Central memory CD8-positive, alpha-beta T cell (primary cell): ENCODE results near the gene HPCAL1.

Experiments
- ATAC-seq: fragments of 150-1000 bp; cut with Tn5 transposase; replicated peaks from 2 replicates; pipeline ENCODE4 v1.10.0; 2022; ENCODE audit warnings: mild to moderate bottlenecking, moderate FRiP score, moderate number of reproducible peaks; ENCODE audit not compliant: poor library complexity, severe bottlenecking; ENCODE audit errors: extremely low read depth
- DNase-seq, 2 donors: peaks; one replicate each; pipeline ENCODE4 v3.0.0; 2021; ENCODE audit warnings: low spot score in 2 of 2
- H3K27ac Mint-ChIP-seq: one replicate; pipeline ENCODE4 v1.8.0; 2022; ENCODE audit warnings: low read depth, mild to moderate bottlenecking, moderate library complexity, mixed read lengths
- H3K27me3 Mint-ChIP-seq: one replicate; pipeline ENCODE4 v1.8.0; 2022; ENCODE audit warnings: mixed read lengths
- H3K36me3 Mint-ChIP-seq: one replicate; pipeline ENCODE4 v1.8.0; 2022; ENCODE audit warnings: mild to moderate bottlenecking, moderate library complexity, mixed read lengths; ENCODE audit not compliant: insufficient read depth
- H3K4me1 Mint-ChIP-seq: one replicate; pipeline ENCODE4 v1.8.0; 2022; ENCODE audit warnings: mixed read lengths
- H3K4me3 Mint-ChIP-seq: one replicate; pipeline ENCODE4 v1.8.0; 2022; ENCODE audit warnings: mild to moderate bottlenecking, moderate library complexity, mixed read lengths
- H3K9me3 Mint-ChIP-seq: one replicate; pipeline ENCODE4 v1.8.0; 2022; ENCODE audit warnings: mixed read lengths

HPCAL1 gene

DNA sequence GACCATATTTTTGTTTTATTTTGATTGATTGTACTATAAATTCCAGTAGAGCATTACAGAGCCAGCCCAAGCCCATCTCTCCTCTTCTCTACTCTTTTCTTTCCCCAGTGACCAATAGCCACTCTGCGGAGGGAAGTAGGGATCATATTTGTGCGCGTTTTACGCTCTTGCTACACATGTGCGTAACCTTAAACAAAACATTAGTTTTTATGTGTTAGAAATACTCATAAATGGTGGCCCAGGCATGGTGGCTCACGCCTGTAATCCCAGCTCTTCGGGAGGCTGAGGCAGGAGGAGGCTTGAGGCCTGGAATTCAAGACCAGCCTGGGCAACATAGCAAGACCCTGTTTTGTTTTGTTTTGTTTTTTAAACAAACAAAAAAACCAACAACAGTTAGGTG is 31.3 kb downstream of the HPCAL1 start:
- H3K36me3 Mint-ChIP-seq: peaks cover 13% of the 10 kb centered on the region
- ATAC-seq (no peak), DNase-seq (no peak)
- H3K9me3 Mint-ChIP-seq: no peaks in the 10 kb centered on the region
- peaks cover 63% of the 10 kb centered on the region for H3K4me1 Mint-ChIP-seq
- no peak overlapping the region for H3K4me3 Mint-ChIP-seq
- H3K27ac Mint-ChIP-seq: no peak overlapping the region
- H3K27me3 Mint-ChIP-seq: no peaks in the 10 kb centered on the region

DNA sequence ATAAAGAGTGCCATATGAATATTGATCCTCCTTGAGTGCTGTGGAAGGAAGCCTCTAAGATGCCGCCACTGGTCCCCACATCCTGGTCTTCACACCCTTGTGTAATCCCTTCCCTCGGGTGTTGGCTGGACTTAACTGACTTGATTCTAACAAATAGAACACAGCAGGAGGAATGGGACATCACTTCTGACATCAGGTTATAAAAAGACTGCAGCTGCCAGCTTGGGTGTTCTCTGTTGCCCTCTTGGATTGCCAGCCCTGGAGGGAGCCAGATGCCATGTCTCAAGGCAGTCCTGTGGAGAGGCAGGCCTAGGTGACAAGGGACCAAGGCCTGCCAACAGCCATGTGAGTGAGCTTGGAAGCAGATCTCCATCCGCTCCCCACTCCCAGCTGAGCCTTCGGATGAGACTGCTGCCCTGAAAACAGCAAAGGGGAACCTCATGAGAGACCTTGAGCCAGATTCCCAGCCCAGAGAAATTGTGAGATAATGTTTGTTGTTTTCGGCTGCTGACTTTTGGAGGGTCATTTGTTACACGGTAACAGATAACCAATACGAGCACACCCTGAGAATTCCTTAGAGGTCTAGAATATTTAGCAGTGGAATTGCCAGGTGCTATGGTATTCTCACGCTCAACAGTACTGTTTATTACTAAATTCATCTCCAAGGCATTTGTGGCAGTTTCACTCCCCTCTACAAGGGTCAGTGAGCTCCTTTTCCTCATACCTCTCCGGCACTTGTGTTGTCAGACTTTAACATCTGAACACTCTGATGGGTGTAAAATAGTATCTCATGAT is 32.5 kb downstream of the HPCAL1 start:
- H3K27ac Mint-ChIP-seq: no peak overlapping the region
- DNase-seq (no peak), ATAC-seq (no peak)
- no peaks in the 10 kb centered on the region for H3K27me3 Mint-ChIP-seq
- peaks cover 7% of the 10 kb centered on the region for H3K36me3 Mint-ChIP-seq
- H3K4me3 Mint-ChIP-seq: no peak overlapping the region
- peaks cover 58% of the 10 kb centered on the region for H3K4me1 Mint-ChIP-seq
- H3K9me3 Mint-ChIP-seq: no peaks in the 10 kb centered on the region

DNA sequence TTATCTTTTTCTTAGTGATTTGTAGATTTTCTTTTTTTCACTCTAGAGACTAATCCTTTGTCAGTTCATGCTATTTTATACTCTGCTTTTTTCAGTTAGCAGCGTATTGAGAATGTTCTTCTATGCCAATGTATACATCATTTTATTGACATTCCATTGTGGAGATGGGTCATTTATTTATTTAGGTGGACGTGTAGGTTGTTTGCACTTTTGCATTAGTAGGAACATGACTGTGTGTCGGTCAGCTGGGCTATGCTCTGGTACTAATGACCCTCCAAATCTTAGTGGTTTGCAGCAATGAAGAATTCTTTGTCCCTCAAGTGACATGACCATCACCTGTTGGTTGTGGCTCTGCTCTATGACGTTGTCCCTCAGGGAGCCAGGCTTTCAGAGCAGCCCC is 33.6 kb downstream of the HPCAL1 start:
- Mint-ChIP-seq H3K4me1 (peaks cover 58% of the 10 kb centered on the region), H3K27me3 (no peaks in the 10 kb centered on the region), H3K9me3 (no peaks in the 10 kb centered on the region), H3K27ac (no peak overlapping the region), H3K36me3 (peaks cover 6% of the 10 kb centered on the region), H3K4me3 (no peak overlapping the region)
- ATAC-seq (no peak), DNase-seq (no peak)

DNA sequence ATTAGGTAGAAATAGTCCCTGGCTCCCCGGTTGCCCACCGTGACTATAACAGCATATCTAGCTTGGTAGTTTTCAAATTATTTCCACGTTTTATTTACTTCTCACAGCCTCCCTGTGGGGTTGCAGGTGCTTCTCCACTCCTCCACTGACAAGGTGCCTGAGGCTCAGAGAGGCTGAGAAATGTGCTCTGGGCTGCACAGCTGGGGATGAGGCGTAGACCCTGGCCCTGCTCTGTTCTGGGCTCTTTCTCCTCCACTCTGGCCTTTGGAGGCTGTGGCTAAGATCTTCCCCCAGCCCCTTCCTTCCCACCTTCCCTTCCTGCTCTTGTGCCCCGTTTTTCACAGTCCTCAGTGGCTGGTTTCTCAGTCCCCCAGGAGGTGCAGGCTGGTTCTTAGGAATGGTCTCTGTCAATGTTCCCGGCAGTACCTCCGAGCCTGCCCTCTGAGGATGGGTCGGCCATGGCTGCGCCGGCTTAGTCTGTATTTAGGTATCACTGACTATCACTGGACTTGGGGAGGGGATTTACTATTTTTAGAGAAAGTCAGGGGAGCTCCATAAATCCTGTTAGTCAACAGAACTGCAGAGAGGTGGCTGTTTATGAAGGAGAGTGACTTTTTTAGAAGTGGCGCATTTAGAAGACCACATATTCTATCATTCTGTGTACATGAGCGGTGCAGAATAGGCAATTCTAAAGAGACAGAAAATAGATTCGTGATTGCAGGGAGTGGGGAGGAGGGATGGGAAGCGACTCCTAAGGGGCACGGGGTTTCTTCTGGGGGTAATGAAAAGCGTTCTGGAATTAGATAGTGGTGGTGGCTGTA is 35.0 kb downstream of the HPCAL1 start:
- ATAC-seq: no peak

DNA sequence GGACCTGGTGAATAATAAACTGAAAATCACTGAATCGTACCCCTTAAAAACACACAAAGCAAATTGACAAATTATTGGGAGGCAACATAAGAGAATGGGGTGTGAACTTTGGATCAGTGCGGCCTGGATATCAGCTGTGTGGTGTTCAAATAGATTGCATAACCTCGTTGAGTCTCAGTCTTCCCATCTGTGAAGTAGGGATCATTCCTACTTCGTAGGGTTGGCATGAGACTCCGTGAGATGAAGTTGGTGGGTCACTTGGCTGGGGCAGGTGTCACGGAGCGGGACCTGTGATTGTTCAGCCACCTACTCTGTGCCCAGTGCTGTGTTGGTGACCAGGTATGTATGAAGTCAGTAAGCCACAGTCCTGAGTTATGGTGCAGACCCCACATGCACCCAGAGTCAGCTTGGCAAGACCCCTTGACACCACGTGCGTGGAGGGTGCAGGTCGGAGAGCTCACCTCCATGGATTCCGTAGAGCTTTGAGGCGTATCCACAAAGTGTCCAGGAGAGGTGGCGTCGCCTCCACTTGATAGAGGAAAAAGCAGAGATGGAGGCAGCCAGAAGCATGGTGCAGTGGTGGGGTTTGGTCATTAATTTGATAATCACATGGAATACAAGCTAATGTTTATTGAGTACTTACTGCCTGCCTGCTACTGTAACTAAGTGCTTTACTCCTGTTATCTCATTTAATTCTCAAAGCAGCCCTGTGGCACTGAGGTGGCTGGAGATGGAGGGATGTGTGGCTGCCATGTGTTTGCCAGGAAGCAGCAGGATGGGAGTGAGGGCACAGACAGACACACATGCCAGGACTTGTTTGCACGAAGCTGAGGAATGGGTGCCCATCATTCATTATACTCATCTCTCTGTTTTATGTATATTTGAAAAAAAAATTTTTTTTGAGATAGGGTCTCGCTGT is 35.8 kb downstream of the HPCAL1 start:
- H3K4me1 Mint-ChIP-seq: peaks cover 47% of the 10 kb centered on the region
- no peak overlapping the region for H3K4me3 Mint-ChIP-seq

More for the DNA sequence above, 35.0 kb downstream of the HPCAL1 start:
- Mint-ChIP-seq H3K27ac (no peak overlapping the region), H3K9me3 (no peaks in the 10 kb centered on the region), H3K4me3 (no peak overlapping the region), H3K36me3 (peaks cover 5% of the 10 kb centered on the region), H3K27me3 (no peaks in the 10 kb centered on the region), H3K4me1 (peaks cover 47% of the 10 kb centered on the region)
- no peak for DNase-seq

DNA sequence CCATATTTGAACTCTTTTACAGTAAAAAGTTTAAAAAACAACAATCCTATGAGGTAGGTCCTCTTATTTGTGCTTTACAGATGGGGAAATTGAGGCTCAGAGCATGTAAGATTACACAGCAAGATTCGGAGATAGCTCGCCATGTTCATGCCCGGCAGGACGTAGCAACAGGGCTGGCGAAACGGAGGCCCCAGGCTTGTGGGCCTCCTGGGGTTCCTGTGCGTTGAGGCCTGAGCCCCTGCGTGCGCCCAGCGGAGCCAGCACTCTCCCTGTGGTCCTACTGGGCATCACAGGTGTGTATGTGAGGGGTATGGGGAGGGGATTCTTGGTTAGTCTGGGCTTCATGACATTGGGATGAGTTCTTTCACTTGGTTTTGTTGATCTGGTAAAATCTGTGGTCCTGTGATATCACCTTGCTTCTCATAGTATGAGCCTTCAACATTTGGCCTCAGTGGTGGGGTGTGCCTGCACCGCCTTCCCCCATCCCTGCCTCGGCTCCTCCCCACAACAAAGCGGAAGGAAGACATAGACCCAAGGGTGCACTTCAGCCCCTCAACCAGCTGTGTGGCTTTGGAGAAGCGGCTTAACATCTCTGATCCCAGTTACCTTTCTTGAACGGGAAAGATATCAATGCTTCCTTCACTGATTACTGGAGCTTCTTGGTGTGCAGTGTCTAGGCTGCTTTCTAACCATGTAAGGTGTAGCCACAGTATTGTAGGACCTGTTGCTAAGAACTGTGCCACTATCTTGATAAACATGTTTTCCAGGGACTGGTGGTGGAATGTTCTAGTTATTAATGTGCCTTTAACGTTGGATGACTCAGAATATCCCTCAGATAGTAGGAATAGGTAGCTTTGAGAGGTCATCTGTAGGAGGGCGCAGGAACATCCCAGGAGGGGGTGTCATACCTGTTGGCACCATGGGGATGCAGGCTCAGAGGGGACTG is 37.2 kb downstream of the HPCAL1 start:
- H3K4me3 Mint-ChIP-seq: no peak overlapping the region
- no peak for ATAC-seq
- H3K27me3 Mint-ChIP-seq: no peaks in the 10 kb centered on the region
- no peak for DNase-seq
- H3K36me3 Mint-ChIP-seq: peaks cover 5% of the 10 kb centered on the region
- no peaks in the 10 kb centered on the region for H3K9me3 Mint-ChIP-seq
- H3K27ac Mint-ChIP-seq: no peak overlapping the region
- peaks cover 56% of the 10 kb centered on the region for H3K4me1 Mint-ChIP-seq

More for the DNA sequence above, 35.8 kb downstream of the HPCAL1 start:
- ATAC-seq (no peak), DNase-seq (no peak)
- no peaks in the 10 kb centered on the region for H3K27me3 Mint-ChIP-seq
- H3K36me3 Mint-ChIP-seq: peaks cover 5% of the 10 kb centered on the region
- peak overlapping the region; percentile 14 for H3K27ac Mint-ChIP-seq
- no peaks in the 10 kb centered on the region for H3K9me3 Mint-ChIP-seq

DNA sequence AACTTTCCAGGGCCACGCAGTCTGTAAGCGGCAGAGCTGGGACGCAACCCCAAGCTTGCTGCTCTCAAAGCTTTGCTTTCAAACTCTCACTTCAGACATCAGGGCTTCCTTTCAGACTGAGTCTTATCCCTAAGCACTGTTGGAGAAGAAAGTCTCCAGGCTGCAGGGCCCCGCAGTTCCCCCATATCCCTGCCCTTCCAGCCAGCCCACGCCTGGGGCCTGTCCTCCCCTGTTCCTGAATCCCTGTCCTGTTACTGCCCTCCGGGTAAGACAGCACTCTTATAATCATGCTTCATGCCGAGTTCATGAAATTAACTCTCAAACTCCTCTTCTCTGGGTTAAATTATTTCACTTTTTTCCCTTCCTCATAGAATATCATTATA is 37.9 kb downstream of the HPCAL1 start:
- no peak overlapping the region for H3K27ac Mint-ChIP-seq
- H3K36me3 Mint-ChIP-seq: peaks cover 5% of the 10 kb centered on the region
- DNase-seq: no peak
- peaks cover 60% of the 10 kb centered on the region for H3K4me1 Mint-ChIP-seq
- ATAC-seq: no peak
- no peak overlapping the region for H3K4me3 Mint-ChIP-seq
- no peaks in the 10 kb centered on the region for H3K27me3 Mint-ChIP-seq
- H3K9me3 Mint-ChIP-seq: no peaks in the 10 kb centered on the region

DNA sequence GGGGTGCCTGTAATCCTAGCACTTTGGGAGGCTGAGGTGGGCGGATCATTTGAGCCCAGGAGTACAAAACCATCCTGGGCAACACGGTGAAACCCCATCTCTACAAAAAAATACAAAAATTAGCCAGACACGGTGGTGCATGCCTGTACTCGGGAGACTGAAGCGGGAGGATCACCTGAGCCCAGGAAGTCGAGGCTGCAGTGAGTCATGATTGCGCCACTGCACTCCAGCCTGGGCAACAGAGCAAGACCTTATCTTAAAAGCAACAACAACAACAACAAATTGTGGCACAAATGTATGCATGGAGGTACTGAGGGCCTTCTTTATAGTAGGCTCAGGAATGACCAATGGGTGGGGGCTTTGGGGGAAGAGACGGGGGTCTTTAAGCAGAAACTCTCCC is 38.5 kb downstream of the HPCAL1 start:
- no peaks in the 10 kb centered on the region for H3K9me3 Mint-ChIP-seq
- ATAC-seq (no peak), DNase-seq (no peak)
- peaks cover 5% of the 10 kb centered on the region for H3K36me3 Mint-ChIP-seq
- peaks cover 65% of the 10 kb centered on the region for H3K4me1 Mint-ChIP-seq
- H3K4me3 Mint-ChIP-seq: no peak overlapping the region
- no peak overlapping the region for H3K27ac Mint-ChIP-seq
- H3K27me3 Mint-ChIP-seq: no peaks in the 10 kb centered on the region

DNA sequence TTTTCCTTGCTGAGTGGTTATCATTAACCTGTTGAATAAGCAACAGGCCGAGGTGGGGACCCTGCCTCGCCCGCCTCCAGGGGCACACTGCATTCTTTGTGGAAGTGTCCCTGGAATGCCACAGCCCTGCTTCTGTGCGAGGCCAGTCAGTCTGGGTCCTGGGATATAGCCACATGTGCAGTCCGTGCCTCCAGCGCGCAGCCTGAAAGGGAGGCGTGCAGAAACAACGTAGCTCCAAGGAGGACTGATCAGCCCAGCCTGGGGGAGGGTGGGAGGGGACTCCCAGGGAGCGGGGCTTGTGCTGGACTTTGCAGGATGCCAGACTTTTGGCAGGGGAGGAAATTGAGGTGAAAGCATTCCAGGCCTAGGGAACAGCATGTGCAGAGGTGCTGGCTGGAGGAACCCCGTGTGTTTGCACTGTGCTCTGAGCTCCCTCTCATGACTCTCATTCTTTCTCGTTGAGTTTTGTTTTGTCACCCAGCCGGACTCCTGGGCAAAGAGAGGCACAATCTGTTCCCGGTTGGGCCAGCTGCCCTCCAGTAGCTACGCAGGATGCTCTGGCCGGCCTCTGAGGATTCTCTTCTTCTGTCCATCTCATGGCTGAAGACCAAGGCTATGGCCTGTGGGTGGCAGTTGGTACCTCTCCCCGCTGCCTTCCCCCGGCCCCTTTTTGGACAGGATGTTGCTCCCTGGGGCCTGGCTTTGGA is 39.7 kb downstream of the HPCAL1 start:
- no peaks in the 10 kb centered on the region for H3K27me3 Mint-ChIP-seq
- ATAC-seq (no peak), DNase-seq (no peak)
- peaks cover 64% of the 10 kb centered on the region for H3K4me1 Mint-ChIP-seq
- no peaks in the 10 kb centered on the region for H3K9me3 Mint-ChIP-seq
- H3K4me3 Mint-ChIP-seq: no peak overlapping the region
- H3K36me3 Mint-ChIP-seq: peaks cover 5% of the 10 kb centered on the region
- H3K27ac Mint-ChIP-seq: no peak overlapping the region

DNA sequence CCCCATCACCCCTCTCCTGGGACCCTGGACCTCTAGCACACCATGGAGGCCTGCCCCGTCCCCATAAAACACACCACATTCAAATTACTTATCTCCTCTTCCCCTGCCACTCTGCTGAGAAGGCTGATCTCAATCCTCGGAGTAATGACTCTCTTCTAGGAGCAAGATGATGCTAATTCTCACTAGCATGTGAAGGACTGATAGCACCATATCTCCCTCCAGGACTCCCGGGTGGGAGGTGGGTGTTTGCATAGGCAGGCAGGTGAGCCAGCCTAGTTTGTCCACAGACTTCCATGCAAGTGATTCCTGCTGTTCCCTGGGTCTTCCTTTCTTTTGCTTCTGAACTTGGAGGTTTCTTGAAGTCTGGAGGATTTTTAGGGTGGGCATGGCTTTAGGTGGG is 40.5 kb downstream of the HPCAL1 start:
- peaks cover 56% of the 10 kb centered on the region for H3K4me1 Mint-ChIP-seq
- H3K4me3 Mint-ChIP-seq: no peak overlapping the region
- no peak for DNase-seq

DNA sequence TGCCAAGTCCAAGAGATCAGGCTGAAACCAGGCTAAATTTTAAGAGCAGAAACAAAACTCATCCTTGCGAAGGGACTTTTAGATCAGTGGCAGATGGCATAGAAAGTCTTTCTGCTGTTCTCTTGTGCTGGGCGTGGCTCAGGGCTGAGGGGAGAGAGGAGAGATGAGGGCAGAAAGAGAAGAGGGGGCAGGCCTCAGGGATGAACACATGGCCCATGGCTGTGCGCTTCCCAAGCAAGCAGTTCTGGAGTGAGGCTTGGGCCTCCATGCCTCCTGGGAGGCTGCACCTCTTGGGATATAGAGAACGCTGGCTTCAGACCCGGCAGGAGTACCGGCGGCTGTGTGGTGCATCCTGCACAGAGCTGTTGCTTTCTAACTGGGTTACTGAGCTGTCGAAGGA is 41.0 kb downstream of the HPCAL1 start:
- peak overlapping the region; percentile 23 for H3K27ac Mint-ChIP-seq
- ATAC-seq (no peak), DNase-seq (no peak)
- no peaks in the 10 kb centered on the region for H3K9me3 Mint-ChIP-seq
- peaks cover 52% of the 10 kb centered on the region for H3K4me1 Mint-ChIP-seq
- no peak overlapping the region for H3K4me3 Mint-ChIP-seq
- peaks cover 5% of the 10 kb centered on the region for H3K36me3 Mint-ChIP-seq
- no peaks in the 10 kb centered on the region for H3K27me3 Mint-ChIP-seq

More for the DNA sequence above, 40.5 kb downstream of the HPCAL1 start:
- ATAC-seq: no peak
- Mint-ChIP-seq H3K27ac (peak overlapping the region; percentile 23), H3K36me3 (peaks cover 5% of the 10 kb centered on the region), H3K9me3 (no peaks in the 10 kb centered on the region), H3K27me3 (no peaks in the 10 kb centered on the region)
